ENCODE measurements around the gene TROAP.
A peak's percentile ranks its signal among the peaks of the same experiment; 100 is the strongest.

The TROAP gene

GRCh38 chr12:49322367-49322707, 718 bp upstream of the TROAP start:
- Histone ChIP-seq H3K27me3 (ENCODE audit: control insufficient read depth in 1 of 2, insufficient read depth in 2 of 2, low read length in 2 of 2) (no peaks in the 10 kb centered on the region), H3K27ac (ENCODE audit: low read depth, low read length) (peak overlapping the region; percentile 85), H3K4me1 (ENCODE audit: insufficient read depth, low read length) (peaks cover 13% of the 10 kb centered on the region)

GRCh38 chr12:49323524-49324097, 556 bp downstream of the TROAP start:
- Histone ChIP-seq H3K9ac (ENCODE audit: low read length) (no peak overlapping the region), H3K27me3 (ENCODE audit: control insufficient read depth in 1 of 2, insufficient read depth in 2 of 2, low read length in 2 of 2) (no peaks in the 10 kb centered on the region), H3K9me3 (ENCODE audit: low read length) (no peaks in the 10 kb centered on the region)

More at GRCh38 chr12:49322367-49322707, 718 bp upstream of the TROAP start:
- Histone ChIP-seq H3K9ac (ENCODE audit: low read length) (no peak overlapping the region), H3K9me3 (ENCODE audit: low read length) (no peaks in the 10 kb centered on the region), H3K36me3 (ENCODE audit: insufficient read depth, low read length) (no peaks in the 10 kb centered on the region), H3K4me3 (ENCODE audit: low read depth in 1 of 2, low read length in 2 of 2) (peak overlapping the region; percentile 34 to 53)

GRCh38 chr12:49325606-49326005, 2.6 kb downstream of the TROAP start:
- Histone ChIP-seq H3K4me1 (ENCODE audit: insufficient read depth, low read length) (peaks cover 13% of the 10 kb centered on the region), H3K9me3 (ENCODE audit: low read length) (no peaks in the 10 kb centered on the region), H3K4me3 (ENCODE audit: low read depth in 1 of 2, low read length in 2 of 2) (no peak overlapping the region), H3K27me3 (ENCODE audit: control insufficient read depth in 1 of 2, insufficient read depth in 2 of 2, low read length in 2 of 2) (peaks cover 0 to 3% of the 10 kb centered on the region in 2 donors), H3K36me3 (ENCODE audit: insufficient read depth, low read length) (no peaks in the 10 kb centered on the region), H3K27ac (ENCODE audit: low read depth, low read length) (no peak overlapping the region), H3K9ac (ENCODE audit: low read length) (no peak overlapping the region)

More at GRCh38 chr12:49323524-49324097, 556 bp downstream of the TROAP start:
- Histone ChIP-seq H3K27ac (ENCODE audit: low read depth, low read length) (no peak overlapping the region), H3K36me3 (ENCODE audit: insufficient read depth, low read length) (no peaks in the 10 kb centered on the region), H3K4me3 (ENCODE audit: low read depth in 1 of 2, low read length in 2 of 2) (peak overlapping the region in 1 of 2 donors; percentile 56), H3K4me1 (ENCODE audit: insufficient read depth, low read length) (peaks cover 13% of the 10 kb centered on the region)

GRCh38 chr12:49327368-49327767, 4.3 kb downstream of the TROAP start:
- Histone ChIP-seq H3K27me3 (ENCODE audit: control insufficient read depth in 1 of 2, insufficient read depth in 2 of 2, low read length in 2 of 2) (peaks cover 0 to 11% of the 10 kb centered on the region in 2 donors), H3K27ac (ENCODE audit: low read depth, low read length) (no peak overlapping the region), H3K36me3 (ENCODE audit: insufficient read depth, low read length) (no peaks in the 10 kb centered on the region), H3K9ac (ENCODE audit: low read length) (no peak overlapping the region), H3K9me3 (ENCODE audit: low read length) (no peaks in the 10 kb centered on the region), H3K4me3 (ENCODE audit: low read depth in 1 of 2, low read length in 2 of 2) (no peak overlapping the region), H3K4me1 (ENCODE audit: insufficient read depth, low read length) (peaks cover 12% of the 10 kb centered on the region)

GRCh38 chr12:49327887-49328286, 4.8 kb downstream of the TROAP start:
- H3K27ac ChIP-seq (ENCODE audit: low read depth, low read length), result no peak overlapping the region
- H3K9me3 ChIP-seq (ENCODE audit: low read length), result no peaks in the 10 kb centered on the region
- no peak overlapping the region for H3K9ac ChIP-seq (ENCODE audit: low read length)
- peaks cover 0 to 16% of the 10 kb centered on the region in 2 donors for H3K27me3 ChIP-seq (ENCODE audit: control insufficient read depth in 1 of 2, insufficient read depth in 2 of 2, low read length in 2 of 2)
- no peaks in the 10 kb centered on the region for H3K36me3 ChIP-seq (ENCODE audit: insufficient read depth, low read length)
- H3K4me3 ChIP-seq (ENCODE audit: low read depth in 1 of 2, low read length in 2 of 2), result no peak overlapping the region
- peaks cover 12% of the 10 kb centered on the region for H3K4me1 ChIP-seq (ENCODE audit: insufficient read depth, low read length)

GRCh38 chr12:49328816-49329215, 5.8 kb downstream of the TROAP start:
- Histone ChIP-seq H3K9me3 (ENCODE audit: low read length) (no peaks in the 10 kb centered on the region), H3K27ac (ENCODE audit: low read depth, low read length) (no peak overlapping the region), H3K4me1 (ENCODE audit: insufficient read depth, low read length) (peaks cover 5% of the 10 kb centered on the region), H3K4me3 (ENCODE audit: low read depth in 1 of 2, low read length in 2 of 2) (no peak overlapping the region), H3K27me3 (ENCODE audit: control insufficient read depth in 1 of 2, insufficient read depth in 2 of 2, low read length in 2 of 2) (peaks cover 5 to 24% of the 10 kb centered on the region in 2 donors), H3K36me3 (ENCODE audit: insufficient read depth, low read length) (no peaks in the 10 kb centered on the region), H3K9ac (ENCODE audit: low read length) (no peak overlapping the region)

GRCh38 chr12:49330032-49330619, 7.1 kb downstream of the TROAP start:
- Histone ChIP-seq H3K27ac (ENCODE audit: low read depth, low read length) (no peak overlapping the region), H3K27me3 (ENCODE audit: control insufficient read depth in 1 of 2, insufficient read depth in 2 of 2, low read length in 2 of 2) (peaks cover 16 to 37% of the 10 kb centered on the region in 2 donors), H3K9ac (ENCODE audit: low read length) (no peak overlapping the region), H3K4me3 (ENCODE audit: low read depth in 1 of 2, low read length in 2 of 2) (no peak overlapping the region), H3K36me3 (ENCODE audit: insufficient read depth, low read length) (no peaks in the 10 kb centered on the region), H3K4me1 (ENCODE audit: insufficient read depth, low read length) (peaks cover 5% of the 10 kb centered on the region), H3K9me3 (ENCODE audit: low read length) (no peaks in the 10 kb centered on the region)

GRCh38 chr12:49330631-49331379, 7.8 kb downstream of the TROAP start:
- Histone ChIP-seq H3K9me3 (ENCODE audit: low read length) (no peaks in the 10 kb centered on the region), H3K27ac (ENCODE audit: low read depth, low read length) (no peak overlapping the region), H3K4me1 (ENCODE audit: insufficient read depth, low read length) (peaks cover 5% of the 10 kb centered on the region), H3K36me3 (ENCODE audit: insufficient read depth, low read length) (no peaks in the 10 kb centered on the region), H3K4me3 (ENCODE audit: low read depth in 1 of 2, low read length in 2 of 2) (no peak overlapping the region), H3K27me3 (ENCODE audit: control insufficient read depth in 1 of 2, insufficient read depth in 2 of 2, low read length in 2 of 2) (peaks cover 23 to 44% of the 10 kb centered on the region in 2 donors), H3K9ac (ENCODE audit: low read length) (no peak overlapping the region)

- Histone ChIP-seq H3K4me3 (ENCODE audit: low read depth in 1 of 2, low read length in 2 of 2) (no peak overlapping the region), H3K27ac (ENCODE audit: low read depth, low read length) (no peak overlapping the region), H3K9ac (ENCODE audit: low read length) (no peak overlapping the region), H3K27me3 (ENCODE audit: control insufficient read depth in 1 of 2, insufficient read depth in 2 of 2, low read length in 2 of 2) (peaks cover 31 to 52% of the 10 kb centered on the region in 2 donors), H3K36me3 (ENCODE audit: insufficient read depth, low read length) (no peaks in the 10 kb centered on the region), H3K4me1 (ENCODE audit: insufficient read depth, low read length) (peaks cover 6% of the 10 kb centered on the region), H3K9me3 (ENCODE audit: low read length) (no peaks in the 10 kb centered on the region)
These were observed 8.5 kb downstream of the TROAP start for GRCh38 chr12:49331380-49332222.

- Histone ChIP-seq H3K4me1 (ENCODE audit: insufficient read depth, low read length) (peaks cover 9% of the 10 kb centered on the region), H3K9me3 (ENCODE audit: low read length) (no peaks in the 10 kb centered on the region), H3K27me3 (ENCODE audit: control insufficient read depth in 1 of 2, insufficient read depth in 2 of 2, low read length in 2 of 2) (peaks cover 39 to 61% of the 10 kb centered on the region in 2 donors), H3K36me3 (ENCODE audit: insufficient read depth, low read length) (no peaks in the 10 kb centered on the region), H3K4me3 (ENCODE audit: low read depth in 1 of 2, low read length in 2 of 2) (no peak overlapping the region), H3K27ac (ENCODE audit: low read depth, low read length) (no peak overlapping the region), H3K9ac (ENCODE audit: low read length) (no peak overlapping the region)
These were observed 9.4 kb downstream of the TROAP start for GRCh38 chr12:49332441-49332861.

- Histone ChIP-seq H3K9me3 (ENCODE audit: low read length) (no peaks in the 10 kb centered on the region), H3K36me3 (ENCODE audit: insufficient read depth, low read length) (no peaks in the 10 kb centered on the region), H3K4me3 (ENCODE audit: low read depth in 1 of 2, low read length in 2 of 2) (no peak overlapping the region), H3K27me3 (ENCODE audit: control insufficient read depth in 1 of 2, insufficient read depth in 2 of 2, low read length in 2 of 2) (peaks cover 44 to 65% of the 10 kb centered on the region in 2 donors), H3K4me1 (ENCODE audit: insufficient read depth, low read length) (peaks cover 9% of the 10 kb centered on the region), H3K9ac (ENCODE audit: low read length) (no peak overlapping the region), H3K27ac (ENCODE audit: low read depth, low read length) (no peak overlapping the region)
These were observed 9.9 kb downstream of the TROAP start for GRCh38 chr12:49332891-49333371.

Measured in muscle layer of colon (tissue), 2 donors.